ENCODE measurements around the gene GPC5.

GPC5 gene

GRCh38 chr13:91667486-91667885, 269.1 kb downstream of the GPC5 start:
- TF ChIP-seq TEAD4 (IDR thresholded peaks at IDR 0.05), result no peak
- TF ChIP-seq YY1 (IDR thresholded peaks at IDR 0.05; ENCODE audit: low read depth), result no peak
- no peak for TF ChIP-seq NFIC (IDR thresholded peaks at IDR 0.05)
- no peak for TF ChIP-seq FOXM1 (IDR thresholded peaks at IDR 0.05; ENCODE audit: borderline replicate concordance, low read depth)
- TF ChIP-seq EP300 (IDR thresholded peaks at IDR 0.05; ENCODE audit: borderline replicate concordance), result no peak
- TF ChIP-seq CREB1 (IDR thresholded peaks at IDR 0.05; ENCODE audit: low read depth), result no peak
- no peak for TF ChIP-seq TCF12 (IDR thresholded peaks at IDR 0.05; ENCODE audit: low read depth)
- no peak for TF ChIP-seq REST (IDR thresholded peaks at IDR 0.05; ENCODE audit: low read depth)

GRCh38 chr13:91668866-91669495, 270.6 kb downstream of the GPC5 start:
- TF ChIP-seq EP300 (IDR thresholded peaks at IDR 0.05; ENCODE audit: borderline replicate concordance), result no peak

- TF ChIP-seq TCF12 (IDR thresholded peaks at IDR 0.05; ENCODE audit: low read depth) (no peak), REST (IDR thresholded peaks at IDR 0.05; ENCODE audit: low read depth) (no peak)
Measured at GRCh38 chr13:91684746-91685145, 286.3 kb downstream of the GPC5 start.

- TF ChIP-seq TAF1 (IDR thresholded peaks at IDR 0.05; ENCODE audit: low read depth) (no peak), ZBTB7A (IDR thresholded peaks at IDR 0.05; ENCODE audit: low read depth) (no peak), YY1 (IDR thresholded peaks at IDR 0.05; ENCODE audit: low read depth) (no peak), RAD21 (IDR thresholded peaks at IDR 0.05; ENCODE audit: low read depth) (no peak), EP300 (IDR thresholded peaks at IDR 0.05; ENCODE audit: borderline replicate concordance) (no peak), EGR1 (IDR thresholded peaks at IDR 0.05) (no peak)
Measured at GRCh38 chr13:91690944-91691343, 292.5 kb downstream of the GPC5 start.

GRCh38 chr13:91693466-91693865, 295.0 kb downstream of the GPC5 start:
- TF ChIP-seq TAF1 (IDR thresholded peaks at IDR 0.05; ENCODE audit: low read depth) (no peak), CEBPB (IDR thresholded peaks at IDR 0.05) (no peak), CREB1 (IDR thresholded peaks at IDR 0.05; ENCODE audit: low read depth) (no peak), YY1 (IDR thresholded peaks at IDR 0.05; ENCODE audit: low read depth) (no peak), ZBTB7A (IDR thresholded peaks at IDR 0.05; ENCODE audit: low read depth) (no peak), USF1 (IDR thresholded peaks at IDR 0.05) (no peak), MAX (IDR thresholded peaks at IDR 0.05) (no peak), RAD21 (IDR thresholded peaks at IDR 0.05; ENCODE audit: low read depth) (no peak), NFIC (IDR thresholded peaks at IDR 0.05) (no peak), EP300 (IDR thresholded peaks at IDR 0.05; ENCODE audit: borderline replicate concordance) (no peak), FOXM1 (IDR thresholded peaks at IDR 0.05; ENCODE audit: borderline replicate concordance, low read depth) (no peak), TCF12 (IDR thresholded peaks at IDR 0.05; ENCODE audit: low read depth) (no peak), TEAD4 (IDR thresholded peaks at IDR 0.05) (no peak), EGR1 (IDR thresholded peaks at IDR 0.05) (no peak)

- no peak for TF ChIP-seq TAF1 (IDR thresholded peaks at IDR 0.05; ENCODE audit: low read depth)
- TF ChIP-seq TEAD4 (IDR thresholded peaks at IDR 0.05), result no peak
- TF ChIP-seq TCF12 (IDR thresholded peaks at IDR 0.05; ENCODE audit: low read depth), result no peak
- TF ChIP-seq FOXM1 (IDR thresholded peaks at IDR 0.05; ENCODE audit: borderline replicate concordance, low read depth), result no peak
- TF ChIP-seq YY1 (IDR thresholded peaks at IDR 0.05; ENCODE audit: low read depth), result no peak
- no peak for TF ChIP-seq REST (IDR thresholded peaks at IDR 0.05; ENCODE audit: low read depth)
- TF ChIP-seq ZBTB7A (IDR thresholded peaks at IDR 0.05; ENCODE audit: low read depth), result no peak
- no peak for TF ChIP-seq NFIC (IDR thresholded peaks at IDR 0.05)
- TF ChIP-seq CEBPB (IDR thresholded peaks at IDR 0.05), result no peak
- no peak for TF ChIP-seq MAX (IDR thresholded peaks at IDR 0.05)
- TF ChIP-seq CREB1 (IDR thresholded peaks at IDR 0.05; ENCODE audit: low read depth), result no peak
- TF ChIP-seq EP300 (IDR thresholded peaks at IDR 0.05; ENCODE audit: borderline replicate concordance), result no peak
- TF ChIP-seq RAD21 (IDR thresholded peaks at IDR 0.05; ENCODE audit: low read depth), result no peak
- TF ChIP-seq USF1 (IDR thresholded peaks at IDR 0.05), result no peak
- TF ChIP-seq EGR1 (IDR thresholded peaks at IDR 0.05), result no peak
Measured at GRCh38 chr13:91698308-91698707, 299.9 kb downstream of the GPC5 start.
